ENCODE data around the gene GFM2.

DNA sequence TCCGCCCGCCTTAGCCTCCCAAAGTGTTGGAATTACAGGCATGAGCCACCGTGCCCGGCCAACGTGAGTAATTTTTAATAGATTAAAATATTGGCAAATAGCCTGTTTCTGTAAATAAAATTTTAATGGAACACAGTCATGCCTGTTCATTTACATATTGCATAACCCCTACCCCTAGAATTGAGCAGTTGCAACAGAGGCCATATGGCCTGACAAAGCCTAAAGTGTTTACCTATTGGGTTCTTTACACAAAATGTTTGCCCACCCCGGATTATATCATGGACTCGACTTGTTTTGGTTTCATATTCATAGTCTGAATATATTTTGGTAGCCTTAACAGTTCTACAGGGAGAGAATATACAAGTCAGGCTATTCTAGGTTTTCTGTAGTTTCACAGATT lies 5.4 kb upstream of the GFM2 start:
- TF ChIP-seq, protein P1, sequence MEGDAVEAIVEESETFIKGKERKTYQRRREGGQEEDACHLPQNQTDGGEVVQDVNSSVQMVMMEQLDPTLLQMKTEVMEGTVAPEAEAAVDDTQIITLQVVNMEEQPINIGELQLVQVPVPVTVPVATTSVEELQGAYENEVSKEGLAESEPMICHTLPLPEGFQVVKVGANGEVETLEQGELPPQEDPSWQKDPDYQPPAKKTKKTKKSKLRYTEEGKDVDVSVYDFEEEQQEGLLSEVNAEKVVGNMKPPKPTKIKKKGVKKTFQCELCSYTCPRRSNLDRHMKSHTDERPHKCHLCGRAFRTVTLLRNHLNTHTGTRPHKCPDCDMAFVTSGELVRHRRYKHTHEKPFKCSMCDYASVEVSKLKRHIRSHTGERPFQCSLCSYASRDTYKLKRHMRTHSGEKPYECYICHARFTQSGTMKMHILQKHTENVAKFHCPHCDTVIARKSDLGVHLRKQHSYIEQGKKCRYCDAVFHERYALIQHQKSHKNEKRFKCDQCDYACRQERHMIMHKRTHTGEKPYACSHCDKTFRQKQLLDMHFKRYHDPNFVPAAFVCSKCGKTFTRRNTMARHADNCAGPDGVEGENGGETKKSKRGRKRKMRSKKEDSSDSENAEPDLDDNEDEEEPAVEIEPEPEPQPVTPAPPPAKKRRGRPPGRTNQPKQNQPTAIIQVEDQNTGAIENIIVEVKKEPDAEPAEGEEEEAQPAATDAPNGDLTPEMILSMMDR (IDR thresholded peaks at IDR 0.05) = no peak
- TF ChIP-seq POLR2A (IDR thresholded peaks at IDR 0.05) = no peak

All from testis (tissue), 2 donors.